Activated CD4-positive, alpha-beta T cell treated with anti-CD3 and anti-CD28 coated beads, Interleukin-2, amount 10 ng/mL, durations not matched to agents 7 days and 5 days (primary cell): Measurements from ENCODE around the gene SLC44A2. TPM values are rescaled to one million over a fixed set of nuclear protein-coding genes. Genes with fewer than 3 reads are reported as not detected.

Experiments
- CTCF ChIA-PET: fragments of 350-600 bp; sonication (Branson Sonifier 250); formaldehyde crosslinking; loops from one replicate; lab custom pipeline; 2021; ENCODE audit warnings: antibody characterized with exemption; lab: Charles Lee
- POLR2A ChIA-PET: fragments of 350-600 bp; sonication (Branson Sonifier 250); formaldehyde crosslinking; loops from one replicate; lab custom pipeline; 2021; ENCODE audit warnings: antibody characterized with exemption; lab: Charles Lee
- DNase-seq: peaks from one replicate; pipeline ENCODE4 v3.0.0-alpha.2; 2020
- H3K27ac Mint-ChIP-seq: one replicate; pipeline ENCODE4 v1.8.0; 2021; ENCODE audit warnings: mild to moderate bottlenecking, moderate library complexity, mixed read lengths
- H3K27me3 Mint-ChIP-seq: one replicate; pipeline ENCODE4 v1.8.0; 2021; ENCODE audit warnings: mixed read lengths
- H3K36me3 Mint-ChIP-seq: one replicate; pipeline ENCODE4 v1.8.0; 2021; ENCODE audit warnings: low read depth, mixed read lengths
- H3K4me1 Mint-ChIP-seq: one replicate; pipeline ENCODE4 v1.8.0; 2021; ENCODE audit warnings: mixed read lengths
- H3K4me3 Mint-ChIP-seq: one replicate; pipeline ENCODE4 v1.8.0; 2021; ENCODE audit warnings: mild to moderate bottlenecking, moderate library complexity, mixed read lengths
- H3K9me3 Mint-ChIP-seq: one replicate; pipeline ENCODE4 v1.8.0; 2021; ENCODE audit warnings: mixed read lengths
- total RNA-seq, 2 experiments: library from RNA; stranded (reverse); gene quantifications; one replicate each; pipeline ENCODE4 v1.2.3, GENCODE V29; 2021

Gene SLC44A2
- total RNA-seq, 2 experiments from 2014 or later: 162 to 189 TPM

DNA sequence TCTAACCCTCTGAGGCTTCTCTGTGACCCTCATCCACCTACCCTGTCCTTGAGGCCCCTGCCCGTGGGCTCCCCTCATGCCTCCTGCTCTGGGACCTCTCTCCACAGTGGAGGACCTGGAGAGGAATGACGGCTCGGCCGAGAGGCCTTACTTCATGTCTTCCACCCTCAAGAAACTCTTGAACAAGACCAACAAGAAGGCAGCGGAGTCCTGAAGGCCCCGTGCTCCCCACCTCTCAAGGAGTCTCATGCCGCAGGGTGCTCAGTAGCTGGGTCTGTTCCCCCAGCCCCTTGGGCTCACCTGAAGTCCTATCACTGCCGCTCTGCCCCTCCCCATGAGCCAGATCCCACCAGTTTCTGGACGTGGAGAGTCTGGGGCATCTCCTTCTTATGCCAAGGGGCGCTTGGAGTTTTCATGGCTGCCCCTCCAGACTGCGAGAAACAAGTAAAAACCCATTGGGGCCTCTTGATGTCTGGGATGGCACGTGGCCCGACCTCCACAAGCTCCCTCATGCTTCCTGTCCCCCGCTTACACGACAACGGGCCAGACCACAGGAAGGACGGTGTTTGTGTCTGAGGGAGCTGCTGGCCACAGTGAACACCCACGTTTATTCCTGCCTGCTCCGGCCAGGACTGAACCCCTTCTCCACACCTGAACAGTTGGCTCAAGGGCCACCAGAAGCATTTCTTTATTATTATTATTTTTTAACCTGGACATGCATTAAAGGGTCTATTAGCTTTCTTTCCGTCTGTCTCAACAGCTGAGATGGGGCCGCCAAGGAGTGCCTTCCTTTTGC is 18.0 kb downstream of the SLC44A2 start:
- peaks cover 25% of the 10 kb centered on the region for H3K4me1 Mint-ChIP-seq
- H3K9me3 Mint-ChIP-seq: no peaks in the 10 kb centered on the region
- H3K4me3 Mint-ChIP-seq: no peak overlapping the region
- no peaks in the 10 kb centered on the region for H3K27me3 Mint-ChIP-seq
- DNase-seq: no peak
- H3K27ac Mint-ChIP-seq: peak overlapping the region; percentile 76
- CTCF ChIA-PET: interaction anchor here (0.5 to 9.0 kb wide), 7 partner anchors 10 to 257 kb away, joined by 3 to 100 read pairs (median 4); no protein-coding TSS in a partner anchor
- POLR2A ChIA-PET: no interaction called here
- H3K36me3 Mint-ChIP-seq: peaks cover 20% of the 10 kb centered on the region

GRCh38 chr19:10643968-10644259 is 18.6 kb downstream of the SLC44A2 start:
- peaks cover 20% of the 10 kb centered on the region for H3K36me3 Mint-ChIP-seq
- H3K27me3 Mint-ChIP-seq: no peaks in the 10 kb centered on the region
- no peaks in the 10 kb centered on the region for H3K9me3 Mint-ChIP-seq
- no peak overlapping the region for H3K4me3 Mint-ChIP-seq
- POLR2A ChIA-PET: interaction anchor here (0.7 kb wide), 1 partner anchor 621 kb away, joined by 3 read pairs; no protein-coding TSS in a partner anchor
- CTCF ChIA-PET: interaction anchor here (0.5 to 9.0 kb wide), 14 partner anchors 9 to 451 kb away, joined by 3 to 100 read pairs (median 4); partner anchors contain the start of gene DNM2
- DNase-seq: no peak
- H3K27ac Mint-ChIP-seq: peak overlapping the region; percentile 76
- peaks cover 25% of the 10 kb centered on the region for H3K4me1 Mint-ChIP-seq

GRCh38 chr19:10644260-10645007 is 19.1 kb downstream of the SLC44A2 start:
- ChIA-PET POLR2A (interaction anchor here (0.5 to 0.7 kb wide), 2 partner anchors 220 to 620 kb away, joined by 3 read pairs; no protein-coding TSS in a partner anchor), CTCF (interaction anchor here (0.5 to 9.0 kb wide), 32 partner anchors 9 to 476 kb away, joined by 3 to 100 read pairs (median 4); partner anchors contain the start of genes CDC37 and DNM2)
- Mint-ChIP-seq H3K9me3 (no peaks in the 10 kb centered on the region), H3K36me3 (peaks cover 15% of the 10 kb centered on the region), H3K4me1 (peaks cover 25% of the 10 kb centered on the region), H3K27ac (no peak overlapping the region), H3K4me3 (no peak overlapping the region), H3K27me3 (no peaks in the 10 kb centered on the region)
- peak; percentile 87 for DNase-seq

- POLR2A ChIA-PET: interaction anchor here (0.7 kb wide), 1 partner anchor 113 kb away, joined by 3 read pairs; no protein-coding TSS in a partner anchor
- H3K27ac Mint-ChIP-seq: no peak overlapping the region
- H3K4me1 Mint-ChIP-seq: peaks cover 27% of the 10 kb centered on the region
- DNase-seq: no peak
- no peaks in the 10 kb centered on the region for H3K9me3 Mint-ChIP-seq
- peaks cover 13% of the 10 kb centered on the region for H3K36me3 Mint-ChIP-seq
- no peak overlapping the region for H3K4me3 Mint-ChIP-seq
- H3K27me3 Mint-ChIP-seq: no peaks in the 10 kb centered on the region
- CTCF ChIA-PET: interaction anchor here (0.6 to 9.0 kb wide), 7 partner anchors 43 to 497 kb away, joined by 3 to 100 read pairs (median 3); partner anchors contain the start of gene DNM2
These were observed 21.3 kb downstream of the SLC44A2 start for GRCh38 chr19:10646456-10647159.

GRCh38 chr19:10648360-10648759 is 23.0 kb downstream of the SLC44A2 start:
- no peak overlapping the region for H3K4me3 Mint-ChIP-seq
- ChIA-PET POLR2A (no interaction called here), CTCF (interaction anchor here (0.5 to 9.0 kb wide), 4 partner anchors 56 to 258 kb away, joined by 3 to 100 read pairs (median 4); no protein-coding TSS in a partner anchor)
- H3K36me3 Mint-ChIP-seq: peaks cover 11% of the 10 kb centered on the region
- no peaks in the 10 kb centered on the region for H3K9me3 Mint-ChIP-seq
- H3K4me1 Mint-ChIP-seq: peaks cover 26% of the 10 kb centered on the region
- H3K27ac Mint-ChIP-seq: no peak overlapping the region
- DNase-seq: no peak
- H3K27me3 Mint-ChIP-seq: no peaks in the 10 kb centered on the region

- Mint-ChIP-seq H3K27ac (peak overlapping the region; percentile 81), H3K4me1 (peaks cover 31% of the 10 kb centered on the region), H3K9me3 (no peaks in the 10 kb centered on the region), H3K4me3 (peak overlapping the region; percentile 59), H3K36me3 (peaks cover 22% of the 10 kb centered on the region), H3K27me3 (no peaks in the 10 kb centered on the region)
- DNase-seq: no peak
- POLR2A ChIA-PET: no interaction called here
- CTCF ChIA-PET: interaction anchor here (0.5 to 1.7 kb wide), 6 partner anchors 50 to 571 kb away, joined by 3 to 19 read pairs (median 4); no protein-coding TSS in a partner anchor
These were observed 26.5 kb downstream of the SLC44A2 start for GRCh38 chr19:10651851-10652250.

DNA sequence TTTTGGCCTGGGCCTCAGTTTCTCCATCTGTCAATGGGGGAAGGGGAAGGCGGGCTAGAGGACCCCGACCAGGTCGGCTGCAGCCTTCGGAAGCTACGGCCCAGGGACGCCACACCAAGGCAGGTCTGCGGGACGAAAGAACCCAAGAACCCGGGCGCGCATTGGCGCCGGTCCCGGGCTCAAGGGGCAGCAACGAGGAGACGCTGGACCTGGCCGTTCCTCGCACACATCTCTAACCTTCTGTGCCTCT is 28.1 kb downstream of the SLC44A2 start:
- DNase-seq: no peak

DNA sequence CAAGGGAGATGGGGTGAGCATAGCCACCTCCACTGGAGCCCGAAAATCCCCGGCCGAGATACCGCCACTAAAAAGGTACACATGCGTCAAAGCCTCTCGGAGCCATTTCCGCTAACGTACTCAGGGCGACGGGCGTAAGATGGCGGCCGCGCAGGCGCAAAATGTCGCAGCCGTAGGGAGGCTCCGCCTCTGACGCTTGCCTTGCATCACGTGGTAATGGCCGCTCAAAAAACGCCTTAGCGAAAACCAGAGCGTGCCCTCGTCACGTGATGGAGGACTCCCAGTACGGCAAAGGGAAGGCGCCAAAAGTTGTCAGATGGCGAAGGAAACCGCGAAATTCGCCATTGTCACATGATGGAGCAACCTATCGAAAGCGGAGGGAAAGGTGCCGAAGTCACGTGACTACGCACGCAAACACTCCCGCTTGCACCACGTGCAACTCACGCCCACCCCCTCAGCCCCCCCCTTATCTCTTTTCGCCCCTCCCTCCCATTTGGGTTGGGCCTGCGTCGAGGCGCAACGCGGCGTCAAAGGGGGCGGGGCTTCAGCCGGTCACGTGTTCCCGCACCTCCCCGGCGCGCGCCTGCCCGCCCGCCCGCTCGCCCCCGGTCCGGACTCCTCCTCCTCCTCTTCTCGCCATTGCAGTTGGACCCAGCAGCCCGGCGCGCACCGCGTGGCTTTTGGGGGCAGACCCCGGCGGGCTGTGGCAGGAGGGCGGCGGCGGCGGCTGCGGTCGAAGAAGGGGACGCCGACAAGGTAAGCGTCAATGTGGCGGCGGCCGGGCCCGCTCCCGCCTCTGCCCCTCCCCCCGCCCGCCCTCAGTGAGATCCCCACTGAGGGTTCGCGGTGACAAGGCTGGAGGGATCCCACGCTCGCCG is 28.6 kb downstream of the SLC44A2 start, which contains the start of gene ILF3:
TSS of gene ILF3 (plus strand) at position 615 of the 878 bp plus-strand sequence. CDS start 16,260 bp downstream, outside the sequence.
- Mint-ChIP-seq H3K9me3 (no peaks in the 10 kb centered on the region), H3K4me1 (peaks cover 44% of the 10 kb centered on the region), H3K4me3 (peak within 1 kb of the TSS; percentile 86), H3K27ac (peak within 1 kb of the TSS; percentile 99), H3K27me3 (no peaks in the 10 kb centered on the region), H3K36me3 (peaks cover 31% of the 10 kb centered on the region)
- peak; percentile 100 for DNase-seq
- CTCF ChIA-PET: interaction anchor here (1.4 to 1.6 kb wide), 2 partner anchors 9 to 87 kb away, joined by 5 to 10 read pairs; no protein-coding TSS in a partner anchor
- POLR2A ChIA-PET: no interaction called here

More for the DNA sequence above, 28.1 kb downstream of the SLC44A2 start:
- H3K9me3 Mint-ChIP-seq: no peaks in the 10 kb centered on the region
- H3K4me1 Mint-ChIP-seq: peaks cover 39% of the 10 kb centered on the region
- no peaks in the 10 kb centered on the region for H3K27me3 Mint-ChIP-seq
- H3K36me3 Mint-ChIP-seq: peaks cover 29% of the 10 kb centered on the region
- CTCF ChIA-PET: interaction anchor here (1.4 to 1.6 kb wide), 2 partner anchors 9 to 86 kb away, joined by 5 to 10 read pairs; no protein-coding TSS in a partner anchor
- H3K4me3 Mint-ChIP-seq: peak overlapping the region; percentile 86
- H3K27ac Mint-ChIP-seq: peak overlapping the region; percentile 99
- POLR2A ChIA-PET: no interaction called here

DNA sequence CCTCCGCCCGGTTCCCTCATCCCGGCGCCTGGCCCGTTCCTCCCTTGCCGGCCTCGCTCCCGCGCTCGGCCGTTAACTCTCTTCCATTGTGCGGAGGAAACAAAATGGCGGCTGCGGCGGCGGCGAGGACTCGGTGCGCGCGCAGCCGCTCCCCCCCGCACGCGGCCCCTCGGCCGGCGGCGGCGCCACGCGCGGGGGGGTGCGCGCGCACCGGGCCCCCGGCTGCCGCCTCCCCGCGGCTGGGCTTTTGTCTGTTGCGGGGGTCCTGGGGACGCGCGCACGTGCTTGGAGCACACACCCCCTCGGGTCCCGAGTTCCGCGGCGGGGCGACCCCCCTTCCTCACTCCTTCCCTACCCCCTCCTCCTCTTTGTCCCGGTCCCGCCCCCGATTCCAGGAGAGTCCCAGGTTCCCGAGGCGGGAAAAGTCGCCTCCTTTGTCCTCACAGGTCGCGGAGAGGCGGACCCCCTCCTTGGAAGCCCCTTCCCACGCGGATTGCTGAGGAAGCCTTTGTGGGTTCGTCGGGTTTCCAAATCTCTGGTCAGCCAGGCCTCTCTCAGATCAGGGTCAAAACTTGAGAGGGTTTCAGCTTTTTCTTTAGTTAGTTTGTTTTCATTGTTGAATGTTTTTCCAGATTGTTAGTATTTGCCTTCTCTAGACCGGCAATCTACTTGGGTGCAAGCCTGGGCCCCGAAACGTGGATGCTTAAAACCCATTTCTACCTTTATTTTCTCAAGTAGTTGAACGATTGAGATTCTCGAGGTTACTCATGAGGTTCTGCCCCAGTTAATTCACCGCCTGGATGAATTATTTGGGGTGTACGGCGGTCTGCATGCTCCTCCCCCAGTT is 29.5 kb downstream of the SLC44A2 start:
- peaks cover 49% of the 10 kb centered on the region for H3K4me1 Mint-ChIP-seq
- no peaks in the 10 kb centered on the region for H3K27me3 Mint-ChIP-seq
- peak overlapping the region; percentile 86 for H3K4me3 Mint-ChIP-seq
- H3K36me3 Mint-ChIP-seq: peaks cover 35% of the 10 kb centered on the region
- DNase-seq: peak; percentile 63
- peak overlapping the region; percentile 99 for H3K27ac Mint-ChIP-seq
- ChIA-PET POLR2A (no interaction called here), CTCF (interaction anchor here (1.1 kb wide), 1 partner anchor 50 kb away, joined by 3 read pairs; no protein-coding TSS in a partner anchor)
- no peaks in the 10 kb centered on the region for H3K9me3 Mint-ChIP-seq

DNA sequence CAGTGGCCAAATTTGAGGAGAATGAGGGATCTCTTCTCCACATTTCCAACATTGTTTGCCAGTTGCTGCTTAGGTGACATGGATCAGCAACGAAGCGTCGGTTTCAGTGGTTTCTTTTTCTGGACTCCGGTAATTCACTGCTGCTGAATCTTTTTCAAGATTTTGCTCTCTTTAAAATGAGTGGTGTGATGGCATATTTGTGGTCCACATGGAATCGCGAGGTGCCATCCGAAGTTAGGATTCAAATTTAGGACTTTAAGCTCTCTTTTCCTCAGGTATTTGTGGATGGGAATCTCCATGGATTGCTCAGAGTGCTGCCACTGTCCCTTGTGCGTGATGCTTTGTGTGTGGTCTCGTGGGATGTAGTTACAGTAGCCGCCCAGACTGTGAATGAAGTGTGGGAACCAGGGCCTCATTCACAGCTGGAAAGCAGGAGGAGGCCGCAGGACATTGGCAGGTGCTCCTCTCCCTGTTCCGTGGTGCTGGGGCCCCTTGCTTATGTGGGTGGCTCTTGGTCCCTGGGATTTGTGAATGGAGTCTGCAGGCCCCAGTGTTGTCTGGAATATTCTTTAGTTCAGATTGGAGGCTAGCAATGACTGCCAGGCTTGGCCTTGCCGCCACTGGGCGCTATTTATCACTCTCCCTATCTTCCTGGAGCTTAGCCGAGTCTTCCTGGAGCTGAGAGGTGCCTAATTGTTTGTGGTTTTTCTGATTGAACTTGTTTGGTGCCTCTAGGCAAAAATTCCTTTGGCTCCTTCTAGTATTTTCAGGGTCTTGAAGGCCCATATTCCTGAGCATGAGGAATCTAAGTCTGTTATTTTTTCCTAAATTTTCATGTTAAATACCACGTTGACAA is 30.3 kb downstream of the SLC44A2 start:
- Mint-ChIP-seq H3K27ac (peak overlapping the region; percentile 92), H3K9me3 (no peaks in the 10 kb centered on the region), H3K27me3 (no peaks in the 10 kb centered on the region), H3K4me1 (peaks cover 53% of the 10 kb centered on the region), H3K4me3 (peak overlapping the region; percentile 86), H3K36me3 (peaks cover 40% of the 10 kb centered on the region)
- no peak for DNase-seq
- CTCF ChIA-PET: interaction anchor here (1.1 to 1.2 kb wide), 2 partner anchors 49 to 74 kb away, joined by 3 to 6 read pairs; no protein-coding TSS in a partner anchor
- POLR2A ChIA-PET: interaction anchor here (0.5 to 1.0 kb wide), 2 partner anchors 12 to 44 kb away, joined by 3 read pairs; no protein-coding TSS in a partner anchor
